Non-pigmented ciliary epithelial cell (primary cell): ENCODE results near the gene PLXNC1.

ENCODE experiments used
- DNase-seq: peaks from one replicate; pipeline ENCODE4 v3.0.0-alpha.2; 2010; ENCODE audit warnings: low read depth

PLXNC1 gene

GRCh38 chr12:94180558-94181296, 32.4 kb downstream of the PLXNC1 start:
- no peak for DNase-seq

GRCh38 chr12:94182986-94183707, 34.8 kb downstream of the PLXNC1 start:
- no peak for DNase-seq

- DNase-seq: no peak
Measured at GRCh38 chr12:94183708-94184379, 35.5 kb downstream of the PLXNC1 start.

- DNase-seq: no peak
Measured at GRCh38 chr12:94184995-94185719, 36.8 kb downstream of the PLXNC1 start.

- DNase-seq: no peak
Measured at GRCh38 chr12:94185801-94186200, 37.4 kb downstream of the PLXNC1 start.

- DNase-seq: no peak
Measured at GRCh38 chr12:94186278-94187241, 38.2 kb downstream of the PLXNC1 start.

GRCh38 chr12:94187361-94187760, 39.0 kb downstream of the PLXNC1 start:
- no peak for DNase-seq

- no peak for DNase-seq
Measured at GRCh38 chr12:94190623-94191022, 42.2 kb downstream of the PLXNC1 start.

- no peak for DNase-seq
Measured at GRCh38 chr12:94191023-94191422, 42.6 kb downstream of the PLXNC1 start.

GRCh38 chr12:94191811-94192210, 43.4 kb downstream of the PLXNC1 start:
- DNase-seq: no peak

- no peak for DNase-seq
Measured at GRCh38 chr12:94192506-94192905, 44.1 kb downstream of the PLXNC1 start.

- no peak for DNase-seq
Measured at GRCh38 chr12:94193168-94193567, 44.8 kb downstream of the PLXNC1 start.

- no peak for DNase-seq
Measured at GRCh38 chr12:94195483-94195882, 47.1 kb downstream of the PLXNC1 start.

GRCh38 chr12:94198469-94198868, 50.1 kb downstream of the PLXNC1 start:
- no peak for DNase-seq

- no peak for DNase-seq
Measured at GRCh38 chr12:94198872-94199271, 50.5 kb downstream of the PLXNC1 start.

GRCh38 chr12:94200069-94200468, 51.7 kb downstream of the PLXNC1 start:
- DNase-seq: no peak

- DNase-seq: no peak
Measured at GRCh38 chr12:94200695-94201094, 52.3 kb downstream of the PLXNC1 start.

- no peak for DNase-seq
Measured at GRCh38 chr12:94202245-94203180, 54.1 kb downstream of the PLXNC1 start.

- no peak for DNase-seq
Measured at GRCh38 chr12:94203181-94203546, 54.8 kb downstream of the PLXNC1 start.

GRCh38 chr12:94203796-94204195, 55.4 kb downstream of the PLXNC1 start:
- DNase-seq: no peak
